Measurements from ENCODE around the gene CNTNAP2.
"Not testable (repeated sequence)": the region's sequence is repeated elsewhere in the genome, so short reads cannot be mapped to it uniquely, and the experiment has no call there.

CNTNAP2 gene

DNA sequence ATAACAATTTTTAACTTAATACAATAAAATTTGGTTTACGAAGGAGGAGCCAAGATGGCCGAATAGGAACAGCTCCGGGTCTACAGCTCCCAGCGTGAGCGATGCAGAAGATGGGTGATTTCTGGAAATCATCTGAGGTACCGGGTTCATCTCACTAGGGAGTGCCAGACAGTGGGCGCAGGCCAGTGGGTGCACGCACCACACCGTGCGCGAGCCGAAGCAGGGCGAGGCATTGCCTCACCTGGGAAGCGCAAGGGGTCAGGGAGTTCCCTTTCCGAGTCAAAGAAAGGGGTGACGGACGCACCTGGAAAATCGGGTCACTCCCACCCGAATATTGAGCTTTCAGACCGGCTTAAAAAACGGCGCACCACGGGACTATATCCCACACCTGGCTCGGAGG lies 789.1 kb downstream of the CNTNAP2 start:
- not testable (repeated sequence) for FAIRE-seq

GRCh38 chr7:146922782-146923181 lies 806.2 kb downstream of the CNTNAP2 start:
- FAIRE-seq, result no peak

GRCh38 chr7:146926841-146927240 lies 810.2 kb downstream of the CNTNAP2 start:
- no peak for FAIRE-seq

DNA sequence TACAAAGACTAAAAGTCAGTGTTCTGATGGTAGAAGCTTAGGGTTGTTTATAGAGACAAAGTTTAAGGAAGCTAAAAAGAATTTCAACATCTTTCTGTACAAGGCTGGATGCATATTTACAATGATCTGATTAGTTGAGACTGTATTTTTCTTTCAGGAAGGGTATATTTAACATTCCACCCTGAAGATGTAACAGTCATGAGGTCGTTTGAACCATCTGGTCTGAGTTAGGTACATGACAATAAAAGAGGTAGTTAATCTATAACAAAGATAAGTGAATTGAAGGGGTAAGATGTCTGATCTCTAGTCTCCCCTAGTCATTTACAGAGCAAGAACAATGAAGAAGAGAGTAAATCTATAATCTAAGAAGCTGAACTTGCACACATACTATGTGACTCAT lies 821.2 kb downstream of the CNTNAP2 start:
- FAIRE-seq, result no peak

DNA sequence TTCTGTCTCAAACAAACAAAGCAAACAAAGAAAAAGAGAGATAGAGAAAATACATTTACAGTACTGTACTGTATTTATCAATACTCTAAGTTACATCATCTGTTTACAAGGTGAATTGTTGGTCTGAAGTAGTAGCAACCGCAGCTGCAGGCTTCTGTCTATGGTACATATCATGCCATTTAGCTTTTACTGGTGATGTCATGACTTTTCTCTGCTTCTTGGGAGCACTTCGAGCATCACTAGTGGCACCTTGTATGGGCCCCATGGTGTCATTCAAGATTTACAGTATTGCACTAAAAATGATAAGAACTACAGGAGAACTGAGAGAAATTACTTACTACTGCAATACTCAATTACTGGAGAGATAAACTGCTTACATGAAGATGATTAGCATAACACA lies 826.9 kb downstream of the CNTNAP2 start:
- FAIRE-seq, result no peak

DNA sequence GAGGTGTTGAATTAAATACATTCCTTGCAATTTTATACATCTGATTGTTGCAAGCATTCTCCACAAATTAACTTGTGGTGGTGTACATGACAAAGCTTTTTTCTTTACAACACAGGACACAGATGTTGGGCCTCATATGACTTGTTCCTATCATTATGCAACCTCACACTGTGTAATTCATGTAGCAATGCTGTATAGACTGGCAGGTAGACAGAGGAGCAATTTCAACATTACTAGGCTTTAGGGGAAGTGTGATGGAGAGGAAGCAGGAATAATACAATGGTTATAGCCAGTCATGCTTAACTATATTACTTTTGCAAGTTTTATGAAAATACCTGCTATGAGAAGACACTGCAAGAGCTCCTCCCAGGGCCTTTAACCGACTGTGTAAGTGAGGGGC lies 832.1 kb downstream of the CNTNAP2 start:
- no peak for FAIRE-seq

DNA sequence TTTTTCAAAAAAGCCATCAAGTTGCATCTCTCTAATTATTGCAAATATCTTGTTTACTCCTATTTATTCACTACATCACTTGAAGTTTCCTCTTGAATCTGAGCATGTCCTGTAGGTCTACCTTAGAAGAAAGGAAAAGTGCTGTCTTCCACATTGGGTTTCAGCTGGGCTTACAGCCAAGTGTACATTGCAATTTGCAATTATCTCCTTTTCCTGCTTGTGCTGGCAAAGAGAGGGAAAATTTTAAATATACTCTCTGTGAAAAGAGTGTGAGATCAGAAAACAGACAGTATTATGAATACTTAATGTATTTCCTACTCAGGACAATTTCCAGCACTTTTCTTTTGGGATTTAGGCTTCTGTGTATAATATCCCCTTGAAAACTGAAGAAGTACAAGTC lies 839.7 kb downstream of the CNTNAP2 start:
- FAIRE-seq, result no peak

GRCh38 chr7:146956853-146957252 lies 840.3 kb downstream of the CNTNAP2 start:
- no peak for FAIRE-seq

GRCh38 chr7:146960773-146961391 lies 844.3 kb downstream of the CNTNAP2 start:
- FAIRE-seq, result no peak

DNA sequence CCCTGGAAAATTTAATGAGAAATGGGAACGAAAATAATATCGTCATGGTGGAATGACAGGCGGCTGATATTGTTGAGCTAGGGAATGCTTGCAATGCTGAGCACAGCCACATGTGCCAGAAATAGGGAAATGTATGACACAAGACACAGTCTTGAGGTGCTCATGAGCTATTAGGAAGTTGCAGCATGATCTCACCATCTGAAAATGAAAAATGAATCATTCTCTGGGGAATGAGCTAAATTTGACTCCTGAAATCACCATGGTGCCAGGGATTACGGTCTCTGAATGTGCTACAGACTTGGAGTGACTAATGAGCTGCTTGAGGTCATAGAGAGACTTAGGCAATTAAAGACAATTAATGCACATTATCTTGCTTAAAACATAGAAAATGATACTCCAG lies 845.0 kb downstream of the CNTNAP2 start:
- FAIRE-seq, result no peak

- FAIRE-seq, result no peak
Observed at GRCh38 chr7:146966274-146966673, 849.7 kb downstream of the CNTNAP2 start.

GRCh38 chr7:146982482-146982881 lies 865.9 kb downstream of the CNTNAP2 start:
- FAIRE-seq, result no peak

- FAIRE-seq, result no peak
Observed at GRCh38 chr7:146991596-146991995, 875.0 kb downstream of the CNTNAP2 start.

DNA sequence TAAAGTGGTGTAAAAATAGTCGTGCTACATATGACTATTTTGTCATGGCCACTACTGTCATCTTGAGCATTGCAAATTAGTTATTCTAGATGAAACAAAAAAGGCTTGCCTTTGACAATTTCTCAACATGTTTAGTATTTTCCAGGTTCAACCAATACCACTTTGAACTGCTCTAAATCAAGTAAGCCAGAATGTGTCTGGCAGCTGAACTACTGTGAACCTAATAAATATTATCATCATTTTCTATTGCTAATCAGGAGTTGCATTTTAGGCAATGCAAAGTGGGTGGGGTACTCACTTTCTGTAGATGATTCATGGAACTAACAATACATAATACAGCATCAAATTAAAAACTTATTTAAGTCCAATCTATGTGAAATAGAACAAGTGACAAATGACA lies 877.2 kb downstream of the CNTNAP2 start:
- FAIRE-seq, result no peak

GRCh38 chr7:147008530-147008929 lies 891.9 kb downstream of the CNTNAP2 start:
- FAIRE-seq, result no peak

- no peak for FAIRE-seq
Observed at GRCh38 chr7:147012666-147013065, 896.1 kb downstream of the CNTNAP2 start.

DNA sequence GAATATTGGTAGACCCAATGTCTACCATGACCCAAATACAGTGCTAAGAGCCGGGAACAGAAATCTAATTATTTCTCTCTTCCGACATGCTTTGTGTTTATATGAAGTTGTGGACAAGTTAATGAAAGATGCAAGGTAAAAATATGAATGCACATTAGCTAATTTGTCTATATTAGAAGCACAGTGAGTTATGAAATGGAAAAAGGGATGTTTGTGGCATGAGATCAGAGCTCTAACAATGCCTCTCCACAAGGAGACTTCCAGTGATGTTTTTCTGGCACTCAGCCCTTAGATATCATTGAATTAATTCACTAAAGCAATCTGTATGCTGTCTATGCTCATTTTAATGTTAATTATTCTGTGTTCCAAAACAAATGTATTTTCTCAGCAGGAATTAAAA lies 897.2 kb downstream of the CNTNAP2 start:
- FAIRE-seq, result no peak

DNA sequence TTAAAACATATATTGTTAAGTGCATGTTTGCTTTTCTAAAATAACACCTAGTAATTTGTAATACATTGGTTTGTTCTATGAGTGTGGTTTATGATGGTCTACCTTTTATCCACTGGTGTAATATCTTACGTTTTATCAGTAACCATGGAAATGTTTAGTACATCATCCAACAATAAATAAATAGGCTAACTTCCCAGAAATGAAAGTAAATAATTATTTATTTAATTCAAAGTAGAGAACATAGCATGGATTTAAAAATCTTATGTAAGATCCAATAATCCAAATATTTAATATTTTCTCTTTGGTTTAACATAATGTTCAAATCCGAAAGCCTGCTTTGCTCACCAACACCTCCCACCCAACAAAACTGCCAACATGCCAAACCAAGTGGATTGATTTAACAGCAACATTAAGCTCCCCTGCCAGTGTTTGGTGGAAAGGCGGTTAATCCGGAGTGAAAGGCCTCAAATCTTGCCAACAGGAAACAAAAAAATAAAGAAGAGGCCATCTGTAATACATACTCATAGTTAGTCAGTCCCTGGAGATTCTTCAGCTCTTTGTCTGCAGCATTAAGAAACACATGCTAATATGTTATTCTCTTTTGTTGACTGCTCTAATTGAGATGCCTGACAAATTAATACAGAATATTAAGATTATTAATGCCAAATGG lies 897.8 kb downstream of the CNTNAP2 start:
- FAIRE-seq, result no peak

- FAIRE-seq, result no peak
Observed at GRCh38 chr7:147015999-147016398, 899.4 kb downstream of the CNTNAP2 start.

GRCh38 chr7:147022056-147022455 lies 905.5 kb downstream of the CNTNAP2 start:
- no peak for FAIRE-seq

DNA sequence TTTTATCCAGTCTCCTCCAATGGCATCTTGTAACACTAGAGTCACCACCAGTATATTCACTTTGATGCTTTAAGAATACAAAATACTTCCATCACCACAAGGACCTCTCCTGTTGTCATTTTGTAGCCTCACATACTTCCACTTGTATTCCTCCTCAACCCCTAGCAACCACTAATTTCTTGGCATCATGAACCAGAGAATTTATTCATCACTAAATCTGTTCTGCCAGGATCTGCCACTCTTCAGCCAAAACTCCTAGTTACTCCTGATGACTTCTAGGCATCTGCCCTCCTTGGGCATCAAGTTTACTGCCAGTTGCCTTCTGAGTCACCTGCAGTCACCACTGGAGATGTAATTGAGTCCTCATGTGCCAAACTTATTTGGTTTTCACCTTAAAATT lies 906.8 kb downstream of the CNTNAP2 start:
- no peak for FAIRE-seq

- no peak for FAIRE-seq
Observed at GRCh38 chr7:147029953-147030352, 913.4 kb downstream of the CNTNAP2 start.

GRCh38 chr7:147033641-147034040 lies 917.0 kb downstream of the CNTNAP2 start:
- no peak for FAIRE-seq

GRCh38 chr7:147041438-147041837 lies 924.8 kb downstream of the CNTNAP2 start:
- no peak for FAIRE-seq

GRCh38 chr7:147044941-147045340 lies 928.3 kb downstream of the CNTNAP2 start:
- no peak for FAIRE-seq
